HK-2 (cell line): ENCODE data around the gene SAE1.
A peak's percentile ranks its signal among the peaks of the same experiment; 100 is the strongest.
"Not testable (repeated sequence)": the region's sequence is repeated elsewhere in the genome, so short reads cannot be mapped to it uniquely, and the experiment has no call there.

Source experiments
- DNase-seq: peaks from one replicate; pipeline ENCODE4 v3.0.0-alpha.2; 2018; ENCODE audit not compliant: unreplicated experiment

Gene SAE1

DNA sequence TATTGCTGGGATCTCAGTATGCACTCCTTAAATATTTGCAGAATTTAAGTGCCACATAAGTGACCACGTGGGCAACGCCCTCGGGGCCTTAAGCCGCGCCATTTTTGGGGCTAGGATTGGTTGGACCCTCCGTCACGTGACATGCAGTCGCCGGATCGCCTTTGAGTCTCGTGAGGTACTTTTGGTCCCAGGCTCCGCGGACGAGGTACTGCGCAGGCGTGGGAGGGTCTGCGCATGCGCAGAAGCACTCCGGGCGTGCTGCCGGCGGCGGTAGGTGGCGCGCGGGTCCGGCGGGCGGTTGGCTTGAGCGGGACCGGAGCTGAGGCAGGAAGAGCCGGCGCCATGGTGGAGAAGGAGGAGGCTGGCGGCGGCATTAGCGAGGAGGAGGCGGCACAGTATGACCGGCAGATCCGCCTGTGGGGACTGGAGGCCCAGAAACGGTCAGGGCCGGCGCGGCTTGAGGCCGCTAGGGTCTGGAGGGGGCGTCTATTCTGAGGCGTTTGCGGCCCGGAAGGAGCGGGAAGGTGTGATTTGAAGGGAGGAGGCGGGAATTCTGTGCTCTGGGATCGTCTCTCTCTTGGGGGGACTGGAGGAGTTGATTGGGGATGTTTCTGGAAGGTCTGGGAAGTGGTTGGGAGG lies at the start of gene SAE1:
TSS of gene SAE1 (plus strand) at position 247 of the 639 bp plus-strand sequence. CDS start at position 343, 96 bp downstream.
- peak; percentile 98 for DNase-seq

DNA sequence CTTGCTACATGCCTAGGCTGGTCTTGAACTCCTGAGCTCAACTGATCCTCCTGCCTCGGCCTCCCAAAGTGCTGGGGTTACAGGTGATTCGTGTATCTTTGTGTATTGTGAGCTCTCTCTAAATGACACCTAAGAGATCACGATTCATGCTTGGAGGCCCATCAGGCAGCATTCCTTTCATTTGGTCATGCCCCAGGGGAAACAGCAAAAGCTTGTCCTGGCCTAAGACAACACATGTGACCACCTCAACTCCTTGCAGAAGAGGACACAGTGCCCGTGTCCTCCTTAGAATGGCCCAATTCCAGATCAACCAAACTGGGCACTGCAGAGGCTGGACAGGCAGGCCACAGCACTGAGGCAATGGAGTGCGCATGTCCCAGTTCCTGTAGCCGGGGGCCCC lies 49.5 kb upstream of the SAE1 start:
- no peak for DNase-seq

DNA sequence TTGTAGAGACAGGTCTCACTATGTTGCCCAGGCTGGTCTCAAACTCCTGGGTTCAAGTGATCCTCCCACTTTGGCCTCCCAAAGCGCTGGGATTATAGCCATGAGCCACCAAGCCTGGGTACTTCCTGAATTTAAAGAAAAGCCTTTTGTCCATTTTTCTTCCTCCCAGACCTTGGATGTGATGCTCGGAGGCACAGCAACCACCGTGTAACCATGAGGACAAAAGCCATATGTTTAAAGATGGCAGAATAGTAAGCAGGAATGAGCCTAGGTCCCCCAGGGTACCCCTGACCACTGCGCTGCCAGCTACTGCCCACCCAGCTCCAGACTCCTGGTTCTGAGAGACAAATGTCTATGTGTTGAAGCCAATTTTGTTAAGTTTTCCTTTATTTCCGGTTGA lies 48.1 kb upstream of the SAE1 start:
- DNase-seq = no peak

DNA sequence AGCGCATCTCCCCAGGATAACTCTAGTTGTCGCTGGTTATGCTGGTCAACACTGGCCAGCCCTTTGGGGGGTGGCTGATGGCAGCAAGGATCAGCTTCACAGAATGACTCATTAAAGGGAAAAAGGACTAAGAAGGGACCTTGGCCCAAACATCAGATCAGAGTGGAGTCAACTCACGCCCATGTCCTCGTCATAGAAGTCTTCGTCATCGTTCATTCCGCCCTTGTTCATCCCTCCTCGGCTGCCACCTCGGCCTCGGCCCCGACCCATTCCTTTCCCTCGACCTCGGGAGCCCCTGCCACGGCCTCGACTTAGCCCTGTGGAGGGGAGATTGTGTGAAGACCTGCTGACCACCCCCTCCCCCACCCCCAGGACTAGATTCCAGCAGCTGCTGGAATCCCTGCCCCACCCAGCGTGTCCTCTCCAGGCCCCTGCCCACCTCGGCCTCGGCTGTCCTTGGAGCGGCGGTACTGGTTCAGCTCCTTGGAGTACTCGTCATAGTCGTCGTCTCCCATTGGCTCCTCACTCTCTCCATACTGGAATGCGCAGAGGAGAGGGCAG lies 45.7 kb upstream of the SAE1 start:
- no peak for DNase-seq

DNA sequence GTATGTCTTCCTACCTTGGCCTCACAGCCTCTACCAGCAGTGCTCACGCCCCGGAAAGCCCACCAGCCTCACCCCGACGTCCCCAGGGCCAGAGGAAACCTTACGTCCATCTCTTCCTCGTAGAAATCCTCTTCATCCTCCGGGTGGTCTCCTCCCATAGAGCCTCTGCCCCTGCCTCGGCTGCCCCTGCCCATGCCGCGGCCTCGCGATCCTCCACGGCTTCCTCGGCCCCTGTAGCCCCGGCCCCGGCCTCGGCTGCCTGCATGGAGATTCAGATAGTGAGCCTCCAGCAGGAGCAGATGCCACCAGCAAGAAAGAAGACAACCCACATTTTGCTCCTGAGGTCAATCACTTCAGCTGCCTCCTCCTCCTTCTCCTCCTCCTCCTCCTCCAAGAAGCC lies 44.4 kb upstream of the SAE1 start:
- no peak for DNase-seq

DNA sequence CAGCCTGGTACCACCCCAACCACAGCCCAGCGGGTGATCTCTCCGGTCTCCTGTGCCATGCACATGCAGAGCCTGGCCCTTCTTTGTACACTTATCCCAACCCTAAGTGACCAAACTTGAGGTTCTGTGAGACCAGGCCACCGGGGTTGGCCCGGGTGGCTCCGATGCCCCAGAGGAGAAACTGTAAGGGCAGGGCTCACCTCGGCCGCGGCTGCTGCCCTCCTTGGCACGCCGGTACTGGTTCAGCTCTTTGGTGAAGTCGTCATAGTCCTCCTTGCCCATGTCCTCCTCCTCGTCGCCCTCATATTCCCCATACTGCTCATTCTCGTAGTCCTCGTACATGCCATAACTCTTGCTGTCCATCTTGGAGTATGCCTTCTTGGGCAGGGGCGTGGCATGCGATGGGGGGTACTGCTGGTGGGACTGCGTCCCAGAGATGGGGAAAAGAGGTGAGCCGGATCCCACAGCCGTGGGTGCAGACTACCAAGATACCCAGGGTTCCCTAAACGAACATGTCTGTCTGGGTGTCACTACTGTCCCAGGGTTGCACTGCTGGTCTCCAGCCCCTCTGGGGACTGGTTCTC lies 40.8 kb upstream of the SAE1 start:
- DNase-seq = no peak

DNA sequence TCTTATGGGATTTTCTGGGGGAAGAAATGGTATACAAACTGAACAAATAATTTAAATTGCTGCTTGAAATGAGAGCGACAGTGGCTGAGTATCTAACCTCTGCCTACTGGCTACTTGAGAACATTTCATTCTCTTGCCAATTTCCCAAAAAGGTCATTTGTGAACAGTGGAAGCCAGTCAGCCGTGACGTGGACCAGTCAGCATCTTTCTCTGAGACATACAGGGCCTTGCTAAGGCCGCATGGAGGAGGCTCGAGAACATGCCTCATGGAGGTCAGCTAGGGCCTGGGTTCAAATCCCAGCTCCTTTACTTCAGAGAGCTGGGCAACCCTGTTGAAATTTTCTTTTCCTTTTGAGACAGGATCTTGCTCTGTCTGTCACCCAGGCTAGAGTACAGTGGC lies 37.4 kb upstream of the SAE1 start:
- DNase-seq = no peak

DNA sequence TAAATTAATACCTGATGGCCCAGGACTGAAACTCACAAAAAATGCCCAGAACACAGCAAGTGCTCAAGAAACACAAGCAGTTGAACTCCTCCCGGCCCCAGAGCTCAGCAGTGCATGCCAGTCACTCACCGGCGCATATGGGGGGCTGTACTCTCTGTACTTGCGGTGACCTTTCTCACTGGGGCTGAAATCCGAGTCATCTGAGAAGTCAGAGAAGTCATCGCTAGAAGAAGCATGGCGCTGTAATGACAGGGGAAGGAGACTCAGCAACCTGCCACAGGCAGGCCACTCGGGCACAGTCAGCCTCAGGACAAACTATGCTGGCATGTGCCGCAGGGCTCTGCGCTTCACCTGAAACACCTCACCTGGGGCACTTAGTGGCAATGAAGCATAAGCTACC lies 36.8 kb upstream of the SAE1 start:
- no peak for DNase-seq

DNA sequence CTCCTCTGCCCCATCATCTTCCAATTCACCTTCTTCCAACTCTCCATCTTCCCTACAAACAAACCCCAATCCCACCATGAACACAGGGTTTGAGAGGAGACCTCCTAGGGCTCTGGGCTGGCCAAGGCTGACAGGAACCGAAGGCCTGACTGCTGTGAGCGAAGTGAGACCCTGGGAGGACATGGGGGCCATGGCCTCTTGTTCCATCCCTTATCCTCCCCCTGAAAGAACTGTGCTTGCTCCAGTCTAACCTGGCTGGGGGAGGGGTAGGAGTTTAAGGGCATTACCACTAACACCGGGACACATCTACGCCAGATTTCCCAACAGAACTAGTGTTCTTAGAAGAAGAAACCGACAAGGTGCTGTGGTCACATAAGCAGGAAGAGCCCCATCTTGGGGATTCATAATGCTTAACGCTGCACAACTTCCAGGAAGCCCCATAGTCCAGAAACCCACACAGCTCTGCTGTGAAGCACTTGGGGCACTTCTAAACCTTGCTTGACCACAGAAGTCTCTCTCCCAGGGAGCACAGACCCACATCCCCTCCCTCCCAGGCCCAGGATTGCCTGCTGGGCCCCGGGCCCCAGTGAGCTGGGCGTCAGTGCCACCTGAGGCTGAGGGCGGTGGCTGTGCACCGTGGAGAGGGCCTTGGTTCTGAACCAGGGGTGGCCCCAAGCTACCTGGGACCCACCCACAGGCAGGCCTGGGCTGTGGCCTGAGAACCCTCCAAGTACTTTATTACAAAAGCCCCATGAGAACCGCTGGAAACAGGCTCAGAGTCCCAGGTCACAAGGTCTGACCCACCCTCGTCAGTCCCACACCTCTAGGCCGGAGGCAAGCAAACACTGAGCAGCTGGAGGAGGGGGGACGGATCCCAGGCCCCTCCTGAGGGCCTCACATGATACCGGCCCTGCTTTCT lies 35.8 kb upstream of the SAE1 start:
- no peak for DNase-seq

DNA sequence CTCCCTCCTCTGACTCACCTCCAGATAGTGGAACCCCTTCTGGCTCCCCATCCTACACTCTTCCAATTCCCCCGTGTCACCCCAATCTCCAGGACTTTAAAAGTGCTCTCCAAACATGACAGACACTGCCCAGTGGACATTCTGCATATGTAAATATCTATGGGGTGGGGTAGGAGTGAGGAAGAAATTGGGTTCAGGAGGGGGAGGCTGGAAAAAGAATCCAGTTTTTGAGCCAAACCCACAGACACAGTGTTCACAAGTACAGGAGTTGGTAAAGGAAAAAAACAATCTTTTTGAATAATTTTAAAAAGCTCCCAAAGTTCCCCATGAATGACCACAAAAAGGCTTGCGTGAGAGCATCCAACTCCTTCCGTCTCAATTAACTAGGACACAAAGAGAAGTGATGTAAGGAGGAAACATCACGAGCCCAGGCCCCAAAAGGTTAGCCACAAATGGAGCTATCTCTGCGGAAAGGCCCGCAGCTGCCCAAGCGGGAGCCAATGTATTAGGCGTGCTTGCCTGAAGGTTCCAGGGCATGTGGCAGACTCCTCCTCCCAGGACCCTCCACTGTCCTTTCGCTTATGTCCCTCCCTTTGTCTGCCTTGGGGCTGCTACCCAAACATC lies 35.0 kb upstream of the SAE1 start:
- DNase-seq = no peak

DNA sequence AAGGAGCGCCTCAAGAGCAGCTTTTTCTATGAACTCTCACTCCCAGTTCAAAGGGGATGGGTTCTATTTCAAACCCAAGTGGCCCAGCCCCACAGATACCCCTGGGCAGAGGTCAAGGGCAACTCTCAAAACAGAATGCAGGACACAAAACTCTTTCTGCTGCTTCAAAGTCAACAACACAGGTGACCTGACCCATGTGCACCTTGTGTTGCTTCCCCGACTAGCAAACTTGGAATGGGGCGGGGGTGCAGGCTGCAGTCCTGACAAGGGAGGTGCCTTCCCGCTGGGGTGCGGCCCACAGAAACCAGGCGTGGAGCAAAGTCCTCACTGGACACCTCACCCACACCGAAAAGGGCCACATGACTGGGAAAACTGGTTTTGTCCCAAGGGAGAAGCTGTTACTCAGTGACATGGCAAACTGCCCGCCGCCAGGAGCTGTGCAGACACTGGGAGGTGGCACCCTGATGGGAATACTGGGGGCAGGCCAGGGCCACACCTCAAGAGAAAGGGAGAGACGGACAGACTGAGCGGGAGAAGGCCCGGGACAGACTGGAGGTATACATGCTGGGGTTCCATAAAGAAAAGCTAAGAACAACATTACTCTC lies 34.4 kb upstream of the SAE1 start:
- no peak for DNase-seq

DNA sequence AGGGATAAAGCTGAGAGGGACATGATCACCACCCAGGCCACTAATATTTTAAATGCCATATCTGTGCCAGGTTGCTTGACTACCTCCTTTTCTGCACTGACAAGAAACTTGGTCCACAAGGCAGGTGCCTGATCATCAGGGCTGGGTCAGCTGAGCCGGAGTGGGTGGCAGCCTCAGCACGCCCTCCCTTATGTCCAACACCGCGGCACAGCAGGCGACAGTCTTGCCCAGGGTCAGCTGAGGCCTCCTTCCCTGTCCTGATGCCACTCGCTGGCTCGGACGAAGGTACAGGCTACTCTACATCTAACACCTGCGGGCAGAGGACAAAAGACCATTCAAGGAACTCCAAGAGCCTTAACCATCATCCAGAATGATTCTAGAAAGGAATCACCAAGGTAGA lies 33.9 kb upstream of the SAE1 start:
- no peak for DNase-seq

DNA sequence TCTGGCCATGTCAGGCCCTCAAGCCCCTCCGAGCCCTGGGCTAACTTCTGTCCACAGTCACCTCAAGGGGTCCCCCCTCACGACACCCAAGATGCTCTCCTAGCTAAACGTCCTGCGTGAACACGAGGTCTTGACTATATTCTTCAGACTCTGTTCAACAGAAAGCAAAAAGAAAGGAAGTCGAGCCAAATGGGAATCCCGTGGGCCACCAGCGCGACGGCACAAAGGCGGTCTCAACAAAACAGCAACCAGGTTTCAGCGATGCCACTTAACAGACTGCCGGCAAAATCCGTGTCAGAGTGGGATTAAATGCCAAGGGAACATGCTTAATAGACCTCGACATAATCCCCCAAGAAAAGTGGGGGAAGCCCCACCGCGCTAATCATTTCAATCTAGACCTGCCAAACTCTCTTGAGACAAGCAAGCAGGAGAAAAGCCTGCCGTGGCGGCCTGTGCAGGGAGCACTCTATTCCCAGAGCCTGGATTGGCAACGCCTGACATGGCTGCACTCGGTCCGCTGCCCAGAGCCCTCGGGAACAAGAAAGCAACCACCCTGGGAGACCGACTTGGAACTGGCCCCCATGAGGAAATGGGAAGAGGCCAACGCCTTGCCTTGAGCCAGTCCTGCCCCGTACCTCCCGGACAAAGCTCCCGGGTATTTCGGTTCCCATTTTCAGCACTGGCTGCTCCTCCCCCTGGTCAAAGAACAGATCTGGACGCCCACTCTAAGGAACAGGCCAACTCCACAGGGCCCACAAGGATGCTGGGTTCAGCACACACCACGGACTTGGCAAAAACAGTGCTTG lies 33.0 kb upstream of the SAE1 start:
- no peak for DNase-seq

DNA sequence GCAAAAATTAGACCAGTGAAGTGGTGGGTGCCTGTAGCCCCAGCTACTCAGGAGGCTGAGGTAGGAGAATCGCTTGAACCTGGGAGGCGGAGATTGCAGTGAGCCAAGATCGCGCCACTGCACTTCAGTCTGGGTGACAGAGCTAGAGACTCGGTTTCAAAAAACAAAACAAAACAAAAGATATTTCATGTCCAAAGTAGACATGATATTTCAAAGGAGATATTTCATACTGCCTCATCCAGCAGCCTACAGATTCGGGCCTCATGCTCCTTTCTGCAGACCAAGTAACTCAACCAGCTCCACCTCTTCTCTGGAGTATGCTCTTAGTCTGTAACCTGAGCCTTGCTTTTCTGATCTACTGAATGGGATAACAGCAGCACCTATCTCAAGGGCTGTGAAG lies 32.0 kb upstream of the SAE1 start:
- DNase-seq = no peak

DNA sequence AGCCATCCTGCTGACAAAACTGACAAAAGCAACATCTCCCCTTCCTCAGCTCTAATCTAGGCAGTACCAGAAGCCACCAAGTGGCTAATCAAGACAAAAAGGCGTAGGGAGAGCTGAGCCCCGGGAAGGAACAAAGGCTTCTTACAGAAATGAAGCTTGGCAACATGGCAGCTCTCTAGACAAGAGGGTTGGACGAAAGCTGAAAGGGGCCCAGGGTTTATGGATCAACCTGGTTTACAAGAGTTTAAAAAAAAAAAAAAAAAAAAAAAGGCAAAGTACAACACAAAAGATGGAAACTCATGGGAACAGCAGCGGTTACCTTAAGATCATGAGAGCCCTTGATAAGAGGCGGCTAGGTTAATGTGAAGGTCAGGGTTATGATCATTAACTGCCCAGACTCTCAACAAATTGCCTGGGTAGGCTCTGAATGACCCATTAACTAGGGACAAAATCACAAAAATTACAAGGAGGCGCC lies 31.0 kb upstream of the SAE1 start:
- DNase-seq = no peak

DNA sequence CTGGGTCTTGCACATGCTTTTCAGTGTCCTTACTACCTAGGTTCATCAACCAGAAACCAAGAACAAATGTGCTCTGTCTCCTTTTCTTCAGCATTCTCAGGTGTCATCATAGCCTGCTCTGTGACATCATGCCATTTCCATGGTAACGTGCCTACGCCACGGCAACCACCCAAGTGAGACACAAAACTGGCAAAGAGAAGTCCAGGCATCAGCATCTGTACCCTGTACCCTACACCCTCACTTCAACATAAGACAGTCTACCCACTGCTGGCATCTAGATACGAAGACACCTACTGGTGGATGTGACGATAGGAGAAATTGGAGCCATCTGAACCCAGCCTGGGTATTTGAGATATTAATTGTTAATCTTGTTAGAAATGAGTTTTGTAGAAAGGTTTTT lies 30.3 kb upstream of the SAE1 start:
- DNase-seq = no peak

DNA sequence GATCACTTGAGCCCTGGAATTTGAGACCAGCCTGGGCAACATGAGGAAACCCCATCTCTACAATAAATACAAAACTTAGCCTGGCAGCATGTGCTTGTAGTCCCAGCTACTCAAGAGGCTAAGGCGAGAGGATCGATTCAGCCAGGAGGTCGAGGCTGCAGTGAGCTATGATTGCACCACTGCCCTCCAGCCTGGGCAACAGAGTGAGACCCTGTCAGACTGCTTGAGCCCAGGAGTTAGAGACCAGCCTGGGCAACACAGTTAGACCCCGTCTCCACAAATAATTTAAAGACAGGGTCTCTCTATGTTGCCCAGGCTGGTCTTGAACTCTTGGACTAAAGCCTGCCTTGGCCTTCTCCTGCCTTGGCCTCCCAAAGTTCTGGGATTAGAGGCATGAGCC lies 29.5 kb upstream of the SAE1 start:
- not testable (repeated sequence) for DNase-seq

DNA sequence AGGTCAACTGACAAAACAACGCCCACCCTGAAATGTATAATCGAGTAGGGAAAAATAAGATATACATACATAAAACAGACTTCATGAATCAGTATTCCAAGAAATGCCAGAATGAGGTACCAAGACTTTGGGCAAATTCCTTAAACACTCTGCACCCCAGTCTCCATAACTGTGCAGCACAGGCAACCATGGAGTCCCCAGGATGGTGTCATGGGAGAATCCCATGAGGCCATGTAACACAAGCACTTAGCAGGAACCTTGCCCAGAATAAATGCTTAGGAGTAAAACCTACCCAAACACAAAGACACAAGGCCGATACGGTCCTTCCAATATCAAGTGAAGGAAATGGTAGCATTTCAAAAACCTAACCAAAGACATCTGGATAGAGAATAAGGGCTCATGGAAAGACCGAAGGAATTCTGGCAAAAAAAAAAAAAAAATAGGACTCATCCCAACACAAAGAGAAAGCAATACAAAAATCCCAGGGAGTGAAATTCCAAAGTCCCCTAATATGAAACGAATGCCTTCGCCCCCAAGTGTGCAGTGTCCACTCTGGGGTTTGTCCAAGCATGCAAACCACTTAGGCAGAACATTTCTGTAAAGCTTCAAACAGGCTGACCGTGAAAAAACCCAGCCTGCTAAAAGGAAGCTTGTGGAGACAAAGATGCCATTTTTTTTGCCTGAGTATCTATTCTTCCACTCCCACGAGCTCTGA lies 28.1 kb upstream of the SAE1 start:
- DNase-seq = no peak

DNA sequence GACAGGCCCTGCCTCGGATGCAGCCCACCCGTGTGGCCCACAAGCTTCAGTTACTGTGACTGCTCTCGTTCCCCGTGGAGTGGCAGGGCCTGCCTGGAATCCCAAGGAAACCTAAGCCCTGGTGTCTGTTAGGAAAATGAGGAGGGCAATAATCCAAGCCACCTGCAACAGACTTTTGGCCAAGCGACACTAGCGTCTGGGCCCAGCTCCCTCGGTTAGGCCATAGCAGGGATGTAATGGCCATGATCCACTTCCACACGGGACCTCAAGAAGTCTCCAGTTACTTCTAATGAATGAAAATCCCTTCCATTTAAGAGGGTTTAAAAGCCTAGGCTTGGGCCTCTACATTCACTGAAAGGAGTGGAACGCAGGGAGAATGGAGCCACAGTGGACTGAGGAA lies 26.0 kb upstream of the SAE1 start:
- no peak for DNase-seq

DNA sequence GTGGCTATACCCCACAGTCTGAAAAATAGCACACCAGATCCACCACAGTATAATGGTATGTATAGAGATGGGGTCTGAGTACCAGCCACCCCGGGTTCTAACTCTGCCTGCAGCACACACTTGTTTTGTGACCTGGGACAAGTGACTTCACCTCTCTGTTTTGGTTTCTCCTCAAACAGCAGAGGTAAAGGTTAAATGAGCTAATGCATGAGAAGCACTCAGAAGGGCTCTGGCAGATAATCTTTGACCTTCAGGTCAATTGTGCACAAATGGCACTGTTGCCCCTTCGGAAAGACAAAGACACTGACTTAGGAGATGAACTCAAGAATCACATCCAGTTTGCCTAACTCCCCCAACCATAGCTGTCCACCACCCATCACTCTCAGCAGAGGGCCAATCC lies 24.8 kb upstream of the SAE1 start:
- no peak for DNase-seq
